SH-SY5Y (cell line): ENCODE data around the gene MUCL1.

Experiments used
- GATA2 ChIP-seq: IDR thresholded peaks from 2 replicates; pipeline ENCODE4 v1.6.1; 2011; ENCODE audit warnings: mild to moderate bottlenecking, low read depth, low read length
- GATA3 ChIP-seq: IDR thresholded peaks from 2 replicates; pipeline ENCODE4 v1.6.1; 2011; ENCODE audit warnings: low read depth, mild to moderate bottlenecking, low read length, moderate library complexity

DNA sequence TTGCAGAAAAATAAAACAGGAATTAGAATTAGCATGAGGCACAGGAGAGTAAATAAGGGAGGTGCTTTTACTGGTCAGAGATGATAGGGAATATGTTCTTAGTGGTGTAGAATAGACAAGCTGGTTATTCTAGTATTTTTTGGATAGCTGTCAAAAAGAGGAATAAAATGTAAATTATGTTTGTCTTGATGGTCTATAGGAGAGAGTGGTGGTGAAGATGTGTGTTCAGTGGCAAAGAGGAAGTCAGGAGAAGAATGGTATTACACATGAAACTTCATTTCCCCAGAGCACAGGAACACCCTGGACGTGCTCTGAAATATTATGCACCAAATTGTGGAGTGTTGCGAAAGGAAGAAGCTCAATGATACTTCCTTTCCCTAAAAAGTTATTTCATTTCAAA is 27.8 kb downstream of the MUCL1 start:
- TF ChIP-seq GATA3 (no peak), GATA2 (no peak)
